HepG2 (cell line): ENCODE results near the gene NEK6.

ENCODE experiments used
- CENPBD1 ChIP-seq: sonication (generic); formaldehyde crosslinking; IDR thresholded peaks from 2 replicates; pipeline ENCODE4 v1.8.0; 2022; ENCODE audit warnings: missing genetic modification reagents, low read depth, mild to moderate bottlenecking, borderline replicate concordance
- HIC2 ChIP-seq: sonication (generic); formaldehyde crosslinking; IDR thresholded peaks from 2 replicates; pipeline ENCODE4 v1.9.0; 2022; ENCODE audit warnings: low read depth, missing genetic modification reagents
- REPIN1 ChIP-seq: sonication (generic); formaldehyde crosslinking; IDR thresholded peaks from 2 replicates; pipeline ENCODE4 v1.8.0; 2022; ENCODE audit warnings: missing genetic modification reagents, low read depth, mild to moderate bottlenecking, borderline replicate concordance
- ZBTB43 ChIP-seq: sonication (generic); formaldehyde crosslinking; conservative IDR thresholded peaks from 2 replicates; pipeline ENCODE4 v1.4.0; 2020; ENCODE audit warnings: missing genetic modification reagents

GRCh38 chr9:124284237-124284831 lies 26.6 kb downstream of the NEK6 start:
- no peak for TF ChIP-seq HIC2 (CRISPR knock-in tag)
- no peak for TF ChIP-seq ZBTB43 (CRISPR knock-in tag)
- no peak for TF ChIP-seq REPIN1
- no peak for TF ChIP-seq CENPBD1 (CRISPR knock-in tag)
